Esophagus muscularis mucosa (tissue), 4 donors: ENCODE measurements around the gene CDC6.

Source experiments
- CTCF ChIP-seq, 3 experiments: fragments of 200-600 bp in 2 of 3; fragments of 450-650 bp in 1 of 3; sonication (generic) in 2 of 3; IDR thresholded peaks; one replicate each; pipeline ENCODE4 v1.5.1; 2017 to 2019; ENCODE audit warnings: antibody characterized with exemption in 3 of 3, mild to moderate bottlenecking in 2 of 3, moderate library complexity in 1 of 3
- EP300 ChIP-seq: sonication (generic); formaldehyde crosslinking; IDR thresholded peaks from one replicate; pipeline ENCODE4 v1.6.1; 2017; ENCODE audit warnings: antibody characterized with exemption
- POLR2A ChIP-seq: fragments of 450-650 bp; IDR thresholded peaks from one replicate; pipeline ENCODE4 v1.6.1; 2017; ENCODE audit warnings: antibody characterized with exemption, moderate library complexity, mild to moderate bottlenecking, low read depth

DNA sequence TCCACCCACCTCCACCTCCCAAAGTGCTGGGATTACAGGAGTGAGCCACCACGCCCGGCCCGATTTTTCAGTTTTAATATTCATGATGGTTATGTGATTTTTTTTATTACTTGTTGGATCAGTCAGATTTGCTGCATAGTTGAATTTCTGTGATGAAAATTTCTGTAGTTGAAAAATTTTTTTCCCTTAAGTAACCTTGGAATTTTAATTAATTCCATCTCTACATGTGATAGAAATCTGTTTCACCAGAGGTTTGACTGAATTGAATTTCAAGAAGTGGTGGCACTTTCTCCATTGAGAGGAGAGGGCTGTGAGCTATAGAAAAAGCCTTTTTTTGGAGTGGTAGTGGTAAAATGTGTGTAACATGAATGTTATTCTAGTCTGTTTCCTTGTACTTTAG lies 43.9 kb upstream of the CDC6 start:
- TF ChIP-seq POLR2A: no peak
- no peak for TF ChIP-seq EP300
- TF ChIP-seq CTCF (IDR thresholded peaks at IDR 0.05): no peak
